Activated CD8-positive, alpha-beta memory T cell treated with anti-CD3 and anti-CD28 coated beads for 36 hours (primary cell): ENCODE data around the gene KIF26B. TPM values are rescaled to one million over a fixed set of nuclear protein-coding genes. Genes with fewer than 3 reads are reported as not detected.

ENCODE experiments used
- CTCF ChIA-PET: fragments of 350-600 bp; sonication (Branson Sonifier 250); formaldehyde crosslinking; loops from one replicate; lab custom pipeline; 2021; ENCODE audit warnings: antibody characterized with exemption; lab: Charles Lee
- POLR2A ChIA-PET: fragments of 350-600 bp; sonication (Branson Sonifier 250); formaldehyde crosslinking; loops from one replicate; lab custom pipeline; 2021; ENCODE audit warnings: antibody characterized with exemption; lab: Charles Lee
- total RNA-seq, 2 experiments: library from RNA; stranded (reverse); gene quantifications; one replicate each; pipeline ENCODE4 v1.2.3, GENCODE V29; 2021

The KIF26B gene
- total RNA-seq, 2 experiments from 2014 or later = 0.17 to 0.31 TPM

- ChIA-PET POLR2A (no interaction called here), CTCF (no interaction called here)
These were observed 6.1 kb downstream of the KIF26B start for GRCh38 chr1:245160741-245161400.

GRCh38 chr1:245161866-245162265 is 7.1 kb downstream of the KIF26B start:
- ChIA-PET CTCF (no interaction called here), POLR2A (no interaction called here)

GRCh38 chr1:245166471-245166885 is 11.7 kb downstream of the KIF26B start:
- ChIA-PET CTCF (interaction anchor here (1.0 kb wide), 1 partner anchor 13 kb away, joined by 3 read pairs; no protein-coding TSS in a partner anchor), POLR2A (no interaction called here)

- CTCF ChIA-PET = no interaction called here
- POLR2A ChIA-PET = no interaction called here
These were observed 13.3 kb downstream of the KIF26B start for GRCh38 chr1:245168086-245168485.

GRCh38 chr1:245168906-245169305 is 14.1 kb downstream of the KIF26B start:
- ChIA-PET POLR2A (no interaction called here), CTCF (interaction anchor here (0.8 kb wide), 1 partner anchor 13 kb away, joined by 3 read pairs; no protein-coding TSS in a partner anchor)

- POLR2A ChIA-PET = no interaction called here
- CTCF ChIA-PET = no interaction called here
These were observed 14.6 kb downstream of the KIF26B start for GRCh38 chr1:245169376-245169775.

- ChIA-PET POLR2A (no interaction called here), CTCF (no interaction called here)
These were observed 17.2 kb downstream of the KIF26B start for GRCh38 chr1:245172026-245172425.

- ChIA-PET CTCF (no interaction called here), POLR2A (no interaction called here)
These were observed 18.0 kb downstream of the KIF26B start for GRCh38 chr1:245172829-245173228.

GRCh38 chr1:245173446-245174211 is 18.8 kb downstream of the KIF26B start:
- CTCF ChIA-PET = no interaction called here

GRCh38 chr1:245177071-245177900 is 22.5 kb downstream of the KIF26B start:
- ChIA-PET POLR2A (no interaction called here), CTCF (interaction anchor here (1.4 kb wide), 1 partner anchor 25 kb away, joined by 3 read pairs; no protein-coding TSS in a partner anchor)

More at GRCh38 chr1:245173446-245174211, 18.8 kb downstream of the KIF26B start:
- POLR2A ChIA-PET = no interaction called here

- ChIA-PET CTCF (no interaction called here), POLR2A (no interaction called here)
These were observed 24.9 kb downstream of the KIF26B start for GRCh38 chr1:245179706-245180105.

GRCh38 chr1:245180496-245181157 is 25.8 kb downstream of the KIF26B start:
- ChIA-PET CTCF (no interaction called here), POLR2A (interaction anchor here (0.6 kb wide), 2 partner anchors 24 to 236 kb away, joined by 3 read pairs; no protein-coding TSS in a partner anchor)

- CTCF ChIA-PET = no interaction called here
- POLR2A ChIA-PET = interaction anchor here (0.6 kb wide), 2 partner anchors 23 to 236 kb away, joined by 3 read pairs; no protein-coding TSS in a partner anchor
These were observed 26.4 kb downstream of the KIF26B start for GRCh38 chr1:245181158-245181517.

- ChIA-PET CTCF (no interaction called here), POLR2A (no interaction called here)
These were observed 27.2 kb downstream of the KIF26B start for GRCh38 chr1:245182028-245182427.

GRCh38 chr1:245183429-245183828 is 28.6 kb downstream of the KIF26B start:
- POLR2A ChIA-PET = no interaction called here
- CTCF ChIA-PET = no interaction called here

- CTCF ChIA-PET = no interaction called here
- POLR2A ChIA-PET = no interaction called here
These were observed 30.0 kb downstream of the KIF26B start for GRCh38 chr1:245184779-245185178.

- POLR2A ChIA-PET = no interaction called here
- CTCF ChIA-PET = no interaction called here
These were observed 33.6 kb downstream of the KIF26B start for GRCh38 chr1:245188403-245188802.

- ChIA-PET CTCF (interaction anchor here (0.6 kb wide), 1 partner anchor 39 kb away, joined by 3 read pairs; no protein-coding TSS in a partner anchor), POLR2A (no interaction called here)
These were observed 40.6 kb downstream of the KIF26B start for GRCh38 chr1:245195398-245195797.

- ChIA-PET CTCF (no interaction called here), POLR2A (no interaction called here)
These were observed 42.3 kb downstream of the KIF26B start for GRCh38 chr1:245197121-245197520.
